Fibroblast of lung (primary cell): ENCODE data around the gene CAMK1D.

Experiments
- CTCF ChIP-seq, 2 donors: IDR thresholded peaks in 1 of 2; conservative IDR thresholded peaks in 1 of 2; 1 replicate in 1 of 2; 2 replicates in 1 of 2; pipeline ENCODE4 v1.5.1; 2011 to 2012; ENCODE audit warnings: low read length in 2 of 2, control low read depth in 1 of 2, inconsistent platforms in 1 of 2, low read depth in 1 of 2, mild to moderate bottlenecking in 1 of 2
- EZH2 ChIP-seq: IDR thresholded peaks from 2 replicates; pipeline ENCODE4 v1.5.1; 2012; ENCODE audit warnings: low read length, control low read depth, mild to moderate bottlenecking; ENCODE audit errors: missing control alignments

DNA sequence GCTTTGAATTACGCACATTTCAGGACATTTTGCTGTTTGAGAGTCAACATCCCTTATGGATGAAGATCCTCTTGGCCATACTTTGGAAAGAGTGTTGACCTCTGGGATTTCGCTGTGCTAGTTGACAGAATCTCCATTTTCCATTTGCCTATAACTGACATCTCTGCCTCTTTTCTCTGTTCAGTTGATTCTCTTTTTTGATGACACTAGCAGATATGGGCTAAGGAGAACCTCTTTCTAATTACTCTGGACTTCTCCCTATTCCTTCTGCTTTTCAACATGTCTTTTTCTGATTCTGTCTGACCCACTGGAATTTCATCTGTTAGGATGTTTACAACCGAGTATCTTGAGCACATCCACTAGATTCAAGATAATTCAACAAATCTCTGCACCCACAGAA lies 311.5 kb downstream of the CAMK1D start:
- TF ChIP-seq CTCF (conservative IDR thresholded peaks at IDR 0.05 in 1 of 2, IDR thresholded peaks at IDR 0.05 in 1 of 2; ENCODE audit: low read depth in 1 of 2, low read length in 2 of 2), result no peak
- no peak for TF ChIP-seq EZH2
